ENCODE results near the gene TMEM163. TPM values are rescaled to one million over a fixed set of nuclear protein-coding genes. Genes with fewer than 3 reads are reported as not detected.

TMEM163 gene
- total and polyA plus RNA-seq, 2 of the 13 experiments (the other 11 are each of a cell fraction or from before 2014, with no cell fraction given): 0.05 TPM; not detected in 1

- peak; percentile 96 for TF ChIP-seq XRCC5 (optimal IDR thresholded peaks at IDR 0.05; ENCODE audit: low read length)
- TF ChIP-seq SIN3A (IDR thresholded peaks at IDR 0.05; ENCODE audit: borderline replicate concordance, low read depth, low read length): peak; percentile 79; the same call in 1 of the 2 replicates
- peak; percentile 95 for TF ChIP-seq ZBTB34 (CRISPR knock-in tag; IDR thresholded peaks at IDR 0.05)
- TF ChIP-seq ZNF780A (CRISPR knock-in tag; IDR thresholded peaks at IDR 0.05): no peak; the same call in 1 of the 2 replicates
- peak; percentile 74; the same call in 1 of the 2 replicates for TF ChIP-seq POGK (CRISPR knock-in tag; conservative IDR thresholded peaks at IDR 0.05)
- TF ChIP-seq CBX2 (IDR thresholded peaks at IDR 0.05; ENCODE audit: low read depth, low read length): no peak
- TF ChIP-seq CBX2 (CRISPR knock-in tag; IDR thresholded peaks at IDR 0.05; ENCODE audit: low read depth): no peak
- 0 out of 2 replicates have a peak, but pooled peaks have one; percentile 50 for TF ChIP-seq HNRNPL (IDR thresholded peaks at IDR 0.05; ENCODE audit: low read depth, low read length)
- peak; percentile 94 for TF ChIP-seq TFAP4 (IDR thresholded peaks at IDR 0.05; ENCODE audit: borderline replicate concordance, low read depth)
- TF ChIP-seq ZHX2 (IDR thresholded peaks at IDR 0.05; ENCODE audit: low read depth): 0 out of 2 replicates have a peak, but pooled peaks have one; percentile 60
- TF ChIP-seq ZHX2 (CRISPR knock-in tag; IDR thresholded peaks at IDR 0.05; ENCODE audit: borderline replicate concordance): peak; percentile 41; the same call in 1 of the 2 replicates
- TF ChIP-seq SMC3 (IDR thresholded peaks at IDR 0.05; ENCODE audit: low read length): peak; percentile 90
- TF ChIP-seq DMTF1 (CRISPR knock-in tag; IDR thresholded peaks at IDR 0.05): no peak
- peak; percentile 92 for TF ChIP-seq CBX1 (IDR thresholded peaks at IDR 0.05; ENCODE audit: low read depth)
- no peak for TF ChIP-seq HIVEP1 (CRISPR knock-in tag; IDR thresholded peaks at IDR 0.05)
- peak; percentile 88 for TF ChIP-seq NR2C2 (CRISPR knock-in tag; IDR thresholded peaks at IDR 0.05; ENCODE audit: borderline replicate concordance)
Observed at GRCh38 chr2:134411828-134412638, 306.8 kb downstream of the TMEM163 start (continued).

All from HepG2 (cell line).